ENCODE results near the gene B4GALT5. TPM values are rescaled to one million over a fixed set of nuclear protein-coding genes. Genes with fewer than 3 reads are reported as not detected.

B4GALT5 gene
- total and polyA plus RNA-seq, 2 donors (not counting 1 experiment from before 2014, with no cell fraction given) = 21.0 to 28.0 TPM

- no peak overlapping the region for H3K4me3 ChIP-seq (replicated peaks in 1 of 4; ENCODE audit: control extremely low read depth in 1 of 4, insufficient read depth in 1 of 4, low read depth in 3 of 4, low read length in 4 of 4)
- H2AFZ ChIP-seq (ENCODE audit: low read length) = no peak overlapping the region
- H3K27ac ChIP-seq (ENCODE audit: insufficient read depth, low read length) = no peak overlapping the region
- H3K4me2 ChIP-seq (ENCODE audit: extremely low read depth, insufficient read depth, low read length) = no peak overlapping the region
- no peaks in the 10 kb centered on the region for H3K27me3 ChIP-seq (ENCODE audit: control insufficient read depth, insufficient read depth, low read length)
- peaks cover 21% of the 10 kb centered on the region for H3K79me2 ChIP-seq (ENCODE audit: control insufficient read depth, insufficient read depth, low read length)
- H3K9ac ChIP-seq (ENCODE audit: insufficient read depth, low read length) = no peak overlapping the region
- no peak for DNase-seq (ENCODE audit: low read depth in 2 of 2)
- TF ChIP-seq CTCF (conservative IDR thresholded peaks at IDR 0.05 in 1 of 2, IDR thresholded peaks at IDR 0.05 in 1 of 2; ENCODE audit: low read depth in 1 of 2, low read length in 2 of 2) = no peak
- H3K36me3 ChIP-seq (ENCODE audit: control insufficient read depth, insufficient read depth, low read length) = no peaks in the 10 kb centered on the region
- H3K4me1 ChIP-seq (ENCODE audit: control insufficient read depth, extremely low read depth, insufficient read depth, low read length) = peaks cover 19% of the 10 kb centered on the region
- no peaks in the 10 kb centered on the region for H3K9me3 ChIP-seq (ENCODE audit: control insufficient read depth, insufficient read depth, low read depth, low read length)
- H4K20me1 ChIP-seq (ENCODE audit: control insufficient read depth, extremely low read depth, insufficient read depth, low read length) = no peaks in the 10 kb centered on the region
Observed at GRCh38 chr20:49681850-49682216, 31.8 kb downstream of the B4GALT5 start.

GRCh38 chr20:49680484-49680883 lies 33.2 kb downstream of the B4GALT5 start:
- no peaks in the 10 kb centered on the region for H4K20me1 ChIP-seq (ENCODE audit: control insufficient read depth, extremely low read depth, insufficient read depth, low read length)
- H3K27ac ChIP-seq (ENCODE audit: insufficient read depth, low read length) = no peak overlapping the region
- DNase-seq (ENCODE audit: low read depth in 2 of 2) = peak in 1 of 2 donors; percentile 19
- no peaks in the 10 kb centered on the region for H3K36me3 ChIP-seq (ENCODE audit: control insufficient read depth, insufficient read depth, low read length)
- no peak overlapping the region for H3K9ac ChIP-seq (ENCODE audit: insufficient read depth, low read length)
- H2AFZ ChIP-seq (ENCODE audit: low read length) = no peak overlapping the region
- no peaks in the 10 kb centered on the region for H3K27me3 ChIP-seq (ENCODE audit: control insufficient read depth, insufficient read depth, low read length)
- peaks cover 26% of the 10 kb centered on the region for H3K79me2 ChIP-seq (ENCODE audit: control insufficient read depth, insufficient read depth, low read length)
- H3K4me1 ChIP-seq (ENCODE audit: control insufficient read depth, extremely low read depth, insufficient read depth, low read length) = peaks cover 20% of the 10 kb centered on the region
- no peak overlapping the region for H3K4me2 ChIP-seq (ENCODE audit: extremely low read depth, insufficient read depth, low read length)
- no peaks in the 10 kb centered on the region for H3K9me3 ChIP-seq (ENCODE audit: control insufficient read depth, insufficient read depth, low read depth, low read length)
- no peak overlapping the region for H3K4me3 ChIP-seq (replicated peaks in 1 of 4; ENCODE audit: control extremely low read depth in 1 of 4, insufficient read depth in 1 of 4, low read depth in 3 of 4, low read length in 4 of 4)
- TF ChIP-seq CTCF (conservative IDR thresholded peaks at IDR 0.05 in 1 of 2, IDR thresholded peaks at IDR 0.05 in 1 of 2; ENCODE audit: low read depth in 1 of 2, low read length in 2 of 2) = no peak
- TF ChIP-seq EZH2 (IDR thresholded peaks at IDR 0.05; ENCODE audit: low read length, missing control alignments) = no peak

GRCh38 chr20:49679634-49680033 lies 34.0 kb downstream of the B4GALT5 start:
- H3K36me3 ChIP-seq (ENCODE audit: control insufficient read depth, insufficient read depth, low read length) = no peaks in the 10 kb centered on the region
- H3K27me3 ChIP-seq (ENCODE audit: control insufficient read depth, insufficient read depth, low read length) = no peaks in the 10 kb centered on the region
- no peak overlapping the region for H2AFZ ChIP-seq (ENCODE audit: low read length)
- H3K4me2 ChIP-seq (ENCODE audit: extremely low read depth, insufficient read depth, low read length) = no peak overlapping the region
- no peak for TF ChIP-seq CTCF (conservative IDR thresholded peaks at IDR 0.05 in 1 of 2, IDR thresholded peaks at IDR 0.05 in 1 of 2; ENCODE audit: low read depth in 1 of 2, low read length in 2 of 2)
- no peak for TF ChIP-seq EZH2 (IDR thresholded peaks at IDR 0.05; ENCODE audit: low read length, missing control alignments)
- peak overlapping the region in 1 of 4 experiments; percentile 6 for H3K4me3 ChIP-seq (replicated peaks in 1 of 4; ENCODE audit: control extremely low read depth in 1 of 4, insufficient read depth in 1 of 4, low read depth in 3 of 4, low read length in 4 of 4)
- DNase-seq (ENCODE audit: low read depth in 2 of 2) = no peak
- peak overlapping the region; percentile 61 for H3K27ac ChIP-seq (ENCODE audit: insufficient read depth, low read length)
- H3K79me2 ChIP-seq (ENCODE audit: control insufficient read depth, insufficient read depth, low read length) = peaks cover 27% of the 10 kb centered on the region
- no peaks in the 10 kb centered on the region for H4K20me1 ChIP-seq (ENCODE audit: control insufficient read depth, extremely low read depth, insufficient read depth, low read length)
- no peaks in the 10 kb centered on the region for H3K9me3 ChIP-seq (ENCODE audit: control insufficient read depth, insufficient read depth, low read depth, low read length)
- no peak overlapping the region for H3K9ac ChIP-seq (ENCODE audit: insufficient read depth, low read length)
- H3K4me1 ChIP-seq (ENCODE audit: control insufficient read depth, extremely low read depth, insufficient read depth, low read length) = peaks cover 22% of the 10 kb centered on the region

All from fibroblast of lung (primary cell).